Measurements from ENCODE around the gene RER1.

Gene RER1

GRCh38 chr1:2345297-2346075, 46.2 kb upstream of the RER1 start:
- no peak for DNase-seq
- H3K27ac Mint-ChIP-seq = peak overlapping the region; percentile 83
- no peaks in the 10 kb centered on the region for H3K36me3 Mint-ChIP-seq (ENCODE audit: low read depth)
- peaks cover 2% of the 10 kb centered on the region for H3K27me3 Mint-ChIP-seq (ENCODE audit: low read depth, poor library complexity)
- no peaks in the 10 kb centered on the region for H3K9me3 Mint-ChIP-seq
- H3K4me3 Mint-ChIP-seq = no peak overlapping the region
- TF ChIP-seq CTCF (IDR thresholded peaks at IDR 0.05) = no peak
- H3K4me1 Mint-ChIP-seq = peaks cover 33% of the 10 kb centered on the region

GRCh38 chr1:2346691-2347408, 44.8 kb upstream of the RER1 start:
- no peak overlapping the region for H3K4me3 Mint-ChIP-seq
- no peaks in the 10 kb centered on the region for H3K36me3 Mint-ChIP-seq (ENCODE audit: low read depth)
- peaks cover 6% of the 10 kb centered on the region for H3K27me3 Mint-ChIP-seq (ENCODE audit: low read depth, poor library complexity)
- TF ChIP-seq CTCF (IDR thresholded peaks at IDR 0.05) = no peak
- H3K27ac Mint-ChIP-seq = no peak overlapping the region
- peaks cover 30% of the 10 kb centered on the region for H3K4me1 Mint-ChIP-seq
- DNase-seq = no peak
- H3K9me3 Mint-ChIP-seq = no peaks in the 10 kb centered on the region

- Mint-ChIP-seq H3K27me3 (ENCODE audit: low read depth, poor library complexity) (peaks cover 6% of the 10 kb centered on the region), H3K4me1 (peaks cover 28% of the 10 kb centered on the region), H3K36me3 (ENCODE audit: low read depth) (no peaks in the 10 kb centered on the region), H3K4me3 (no peak overlapping the region), H3K27ac (no peak overlapping the region), H3K9me3 (no peaks in the 10 kb centered on the region)
- no peak for DNase-seq
- TF ChIP-seq CTCF (IDR thresholded peaks at IDR 0.05) = no peak
Measured at GRCh38 chr1:2347409-2347785, 44.2 kb upstream of the RER1 start.

GRCh38 chr1:2347896-2348295, 43.7 kb upstream of the RER1 start:
- TF ChIP-seq CTCF (IDR thresholded peaks at IDR 0.05) = no peak
- Mint-ChIP-seq H3K36me3 (ENCODE audit: low read depth) (no peaks in the 10 kb centered on the region), H3K4me3 (no peak overlapping the region), H3K27ac (no peak overlapping the region), H3K27me3 (ENCODE audit: low read depth, poor library complexity) (peaks cover 6% of the 10 kb centered on the region), H3K9me3 (no peaks in the 10 kb centered on the region), H3K4me1 (peaks cover 30% of the 10 kb centered on the region)
- DNase-seq = peak; percentile 12

- H3K27me3 Mint-ChIP-seq (ENCODE audit: low read depth, poor library complexity) = peaks cover 6% of the 10 kb centered on the region
- no peaks in the 10 kb centered on the region for H3K9me3 Mint-ChIP-seq
- no peak for DNase-seq
- peaks cover 35% of the 10 kb centered on the region for H3K4me1 Mint-ChIP-seq
- no peak overlapping the region for H3K27ac Mint-ChIP-seq
- no peak overlapping the region for H3K4me3 Mint-ChIP-seq
- H3K36me3 Mint-ChIP-seq (ENCODE audit: low read depth) = no peaks in the 10 kb centered on the region
- TF ChIP-seq CTCF (IDR thresholded peaks at IDR 0.05) = no peak
Measured at GRCh38 chr1:2348346-2349325, 43.0 kb upstream of the RER1 start.
